ENCODE results near the gene KRTAP10-1.

GRCh38 chr21:44502171-44502958 is 37.6 kb downstream of the KRTAP10-1 start:
- TF ChIP-seq CTCF (conservative IDR thresholded peaks at IDR 0.05; ENCODE audit: low read length) (no peak), EZH2phosphoT487 (IDR thresholded peaks at IDR 0.05; ENCODE audit: borderline replicate concordance, low read depth, low read length) (no peak)

All from OCI-LY7 (cell line).